Measurements from ENCODE around the gene KISS1R.

KISS1R gene

DNA sequence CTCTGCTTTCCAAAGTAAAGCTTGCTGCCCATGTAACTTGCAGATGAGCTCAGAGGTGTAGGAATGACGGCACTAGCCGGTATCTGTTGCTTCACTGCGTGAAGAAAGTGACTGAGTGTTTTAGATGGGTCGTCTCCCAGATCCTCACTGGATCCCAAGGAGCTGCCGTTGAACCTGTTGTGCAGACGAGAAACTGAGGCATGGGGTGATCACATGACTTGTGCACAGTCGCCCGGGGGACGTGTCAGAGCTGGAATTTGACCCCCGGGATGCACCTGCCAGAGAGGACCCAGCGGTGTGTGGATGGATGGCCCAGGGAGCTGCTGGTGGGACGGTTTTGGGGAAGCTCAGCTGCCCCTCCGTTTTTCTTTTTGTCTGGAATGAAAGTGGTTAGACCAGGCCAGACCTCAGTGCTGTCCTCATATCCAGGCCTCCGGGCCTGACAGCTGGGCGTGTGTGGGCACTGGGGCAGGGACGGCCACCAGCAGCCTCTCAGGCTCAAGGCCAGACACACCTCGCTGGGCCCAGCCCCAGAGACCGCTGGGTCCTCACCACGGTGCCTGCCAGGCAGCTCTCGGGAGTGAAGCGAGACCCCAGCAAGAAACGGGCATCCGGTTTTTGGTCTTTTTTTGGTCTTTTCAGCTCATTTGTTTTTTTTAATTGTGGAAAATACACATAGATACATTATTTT is 21.2 kb downstream of the KISS1R start:
- no peak for DNase-seq (ENCODE audit: low read depth)

- no peak for DNase-seq (ENCODE audit: low read depth)
These were observed 22.3 kb downstream of the KISS1R start for GRCh38 chr19:939439-939838.

DNA sequence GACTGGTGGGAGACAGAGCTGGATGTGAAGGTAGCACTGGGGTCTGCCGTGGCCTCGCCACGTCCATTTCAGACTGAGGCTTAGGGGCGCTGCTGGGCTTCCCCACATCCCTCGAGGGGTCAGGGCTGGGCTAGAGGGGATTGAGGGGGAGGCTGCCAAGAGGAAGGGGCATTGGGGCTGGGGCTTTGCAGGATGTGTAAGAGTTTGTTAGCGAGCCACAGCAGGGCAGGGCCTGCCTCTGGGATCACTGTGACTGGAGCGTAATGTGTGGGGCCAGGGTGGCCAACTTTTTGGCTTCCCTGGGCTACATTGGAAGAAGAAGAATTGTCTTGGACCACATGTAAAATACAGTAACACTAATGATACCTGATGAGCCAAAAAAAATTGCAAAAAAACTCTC is 22.8 kb downstream of the KISS1R start:
- no peak for DNase-seq (ENCODE audit: low read depth)

DNA sequence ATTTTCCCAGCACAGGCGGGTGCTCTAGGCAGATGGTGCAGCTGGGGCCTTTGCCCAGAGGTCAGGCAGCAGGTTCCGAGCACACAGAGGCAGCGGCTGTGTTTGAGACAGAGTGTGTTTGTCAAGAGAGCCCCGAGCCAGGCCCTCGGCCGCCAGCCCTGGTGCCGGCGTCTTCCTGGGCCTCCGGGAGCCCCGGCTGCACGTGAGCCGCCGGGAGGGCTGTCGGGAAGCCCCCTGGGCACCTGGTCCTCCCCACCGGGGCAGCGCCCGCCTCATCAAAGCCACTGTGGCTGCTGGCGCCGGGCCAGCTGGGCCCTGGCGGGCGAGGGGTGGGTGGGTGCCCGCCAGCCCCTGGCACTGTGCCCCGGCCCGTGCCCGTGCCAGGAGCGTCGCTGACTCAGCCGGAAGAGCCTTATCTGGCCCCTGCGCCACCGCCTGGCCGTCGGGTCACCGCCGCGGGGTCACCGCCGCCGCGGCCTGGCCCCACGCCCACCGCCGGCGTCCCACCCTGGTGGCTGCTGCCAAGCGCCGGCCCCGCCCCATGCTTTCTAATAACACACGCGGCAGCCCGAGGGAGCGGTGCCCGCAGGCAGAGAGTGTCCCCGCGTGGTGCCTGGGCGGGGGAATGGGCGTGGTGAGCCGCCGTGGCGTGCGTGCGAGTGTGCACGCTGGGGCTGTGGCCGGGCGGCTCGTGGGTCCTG is 23.6 kb downstream of the KISS1R start:
- DNase-seq (ENCODE audit: low read depth) = peak; percentile 48

DNA sequence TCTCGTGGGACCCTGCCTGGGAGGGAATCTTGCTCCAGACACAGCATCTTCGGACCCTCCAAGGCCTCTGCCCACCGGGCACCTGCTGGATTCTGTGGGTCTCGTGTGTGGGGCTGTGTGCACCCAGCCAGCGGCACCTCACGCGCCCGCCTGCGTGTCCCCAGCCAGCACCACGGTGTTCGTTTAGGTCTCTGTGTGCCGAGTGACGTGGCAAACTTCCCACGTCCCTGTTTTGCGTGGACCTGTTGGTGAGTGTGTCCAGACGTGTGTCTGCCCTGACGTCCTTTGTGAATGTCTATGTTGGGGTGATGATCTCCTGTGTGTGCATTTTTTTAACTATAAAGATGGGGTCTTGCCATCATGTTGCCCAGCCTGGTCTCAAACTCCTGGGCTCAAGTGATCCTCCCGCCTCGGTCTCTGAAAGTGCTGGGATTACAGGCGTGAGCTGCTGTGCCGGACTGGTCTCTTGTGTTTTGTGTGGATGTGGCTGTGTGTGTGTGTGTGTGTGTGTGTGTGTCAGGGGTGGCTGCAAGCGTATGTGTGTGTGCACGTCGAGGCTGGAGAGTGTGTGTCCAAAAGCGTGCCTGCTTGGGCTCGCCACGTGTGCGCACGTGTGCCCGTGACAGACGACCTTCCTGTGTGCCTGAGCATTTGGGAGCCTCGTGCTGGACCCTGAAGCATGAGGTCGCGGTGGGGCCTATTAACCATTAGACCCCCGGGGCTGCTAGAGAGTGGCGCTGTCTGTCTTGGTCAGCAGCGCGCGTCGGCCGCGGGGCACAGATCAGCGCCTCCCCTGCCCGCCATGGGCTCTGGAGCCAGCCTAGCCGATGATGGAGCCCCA is 24.4 kb downstream of the KISS1R start:
- DNase-seq (ENCODE audit: low read depth) = no peak

DNA sequence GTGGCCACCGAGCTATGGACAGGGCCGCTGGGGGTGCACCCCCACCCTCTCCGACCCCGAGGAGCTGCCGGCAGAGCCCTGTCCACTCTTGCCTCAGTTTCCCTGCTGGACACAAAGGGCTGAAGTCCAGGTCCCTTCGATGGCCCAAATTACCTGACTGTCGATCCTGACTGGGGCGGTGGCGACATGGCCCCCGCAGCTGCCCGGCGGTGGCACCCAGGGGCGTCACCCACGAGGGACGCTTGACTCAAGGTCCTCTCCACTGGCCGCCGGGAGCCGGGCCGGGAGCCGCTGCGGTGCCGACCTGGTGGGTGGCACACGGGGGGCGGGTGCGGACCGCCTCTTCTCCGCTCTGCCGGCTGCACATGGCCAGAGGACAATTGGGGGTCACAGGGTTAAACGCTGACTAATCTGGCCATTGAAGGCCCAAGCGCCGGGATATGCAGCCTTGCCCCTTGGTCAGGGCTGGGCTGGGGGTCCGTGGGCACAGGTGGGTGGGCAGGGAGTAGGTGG is 25.1 kb downstream of the KISS1R start:
- DNase-seq (ENCODE audit: low read depth) = no peak

DNA sequence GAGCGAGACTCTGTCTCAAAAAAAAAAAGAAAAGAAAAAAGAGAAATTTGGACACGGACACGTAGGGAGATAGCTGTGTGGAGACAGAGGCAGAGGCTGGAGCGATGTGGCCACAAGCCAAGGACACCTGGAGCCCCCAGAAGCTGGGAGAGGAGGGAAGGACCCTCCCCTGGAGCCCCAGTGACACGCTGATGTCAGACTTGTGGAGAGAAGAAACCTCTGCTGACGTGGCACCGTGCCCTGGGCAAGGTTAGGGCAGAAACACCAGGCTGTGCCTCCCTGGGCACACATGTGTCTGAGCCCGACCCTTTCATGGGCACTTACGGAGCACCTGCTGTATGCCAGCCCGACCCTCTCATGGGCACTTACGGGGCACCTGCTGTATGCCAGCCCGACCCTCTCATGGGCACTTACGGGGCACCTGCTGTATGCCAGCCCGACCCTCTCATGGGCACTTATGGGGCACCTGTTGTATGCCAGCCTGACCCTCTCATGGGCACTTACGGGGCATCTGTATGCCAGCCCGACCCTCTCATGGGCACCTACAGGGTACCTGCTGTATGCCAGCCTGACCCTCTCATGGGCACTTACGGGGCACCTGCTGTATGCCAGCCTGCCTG is 26.5 kb downstream of the KISS1R start:
- DNase-seq (ENCODE audit: low read depth) = no peak

DNA sequence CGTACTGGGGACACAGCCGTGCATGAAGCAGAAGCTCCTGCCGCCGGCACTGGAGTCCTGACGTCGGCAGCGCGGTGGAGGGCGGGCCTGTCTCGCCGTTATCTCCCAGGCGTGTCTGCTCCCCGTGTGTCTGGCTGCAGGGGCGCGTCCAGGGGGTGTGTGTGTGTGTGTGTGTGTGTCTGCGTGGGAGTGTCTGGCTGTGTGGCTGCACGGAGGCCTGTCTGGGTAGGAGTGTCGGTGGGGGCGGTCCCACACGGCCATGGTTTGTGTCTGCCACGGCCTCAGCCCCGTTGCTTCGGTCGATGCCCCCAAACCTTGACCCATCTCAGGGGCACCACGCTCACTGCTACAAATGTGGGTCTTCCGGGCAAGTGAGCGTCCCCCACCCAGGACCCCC is 27.0 kb downstream of the KISS1R start:
- no peak for DNase-seq (ENCODE audit: low read depth)

DNA sequence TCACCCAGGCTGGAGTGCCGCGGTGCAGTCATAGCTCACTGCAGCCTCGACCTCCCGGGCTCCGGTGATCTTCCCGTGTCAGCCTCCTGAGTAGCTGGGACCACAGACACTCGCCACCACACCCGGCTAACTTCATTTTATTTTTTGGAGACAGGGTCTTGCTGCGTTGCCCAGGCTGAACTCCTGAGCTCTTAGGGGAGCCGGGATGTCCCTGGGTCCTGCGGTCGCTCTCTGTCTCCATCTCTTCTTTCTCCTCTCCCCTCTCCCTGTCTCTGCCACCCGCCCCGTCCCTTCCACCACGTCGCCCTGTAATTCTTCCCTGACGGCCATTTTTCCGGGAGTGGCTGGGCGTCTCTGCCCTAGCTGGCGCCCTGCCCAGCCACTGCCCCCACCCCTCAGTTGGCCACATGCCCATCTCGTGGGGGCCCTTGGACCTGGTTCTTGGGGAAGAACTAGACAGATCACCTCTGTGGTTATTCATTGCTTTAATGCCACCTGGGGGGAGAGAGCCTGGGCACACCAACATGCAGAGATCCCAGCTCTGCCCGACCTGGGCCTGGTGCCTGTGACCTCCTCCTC is 27.6 kb downstream of the KISS1R start:
- DNase-seq (ENCODE audit: low read depth) = no peak

- no peak for DNase-seq (ENCODE audit: low read depth)
These were observed 28.5 kb downstream of the KISS1R start for GRCh38 chr19:945401-946252.

DNA sequence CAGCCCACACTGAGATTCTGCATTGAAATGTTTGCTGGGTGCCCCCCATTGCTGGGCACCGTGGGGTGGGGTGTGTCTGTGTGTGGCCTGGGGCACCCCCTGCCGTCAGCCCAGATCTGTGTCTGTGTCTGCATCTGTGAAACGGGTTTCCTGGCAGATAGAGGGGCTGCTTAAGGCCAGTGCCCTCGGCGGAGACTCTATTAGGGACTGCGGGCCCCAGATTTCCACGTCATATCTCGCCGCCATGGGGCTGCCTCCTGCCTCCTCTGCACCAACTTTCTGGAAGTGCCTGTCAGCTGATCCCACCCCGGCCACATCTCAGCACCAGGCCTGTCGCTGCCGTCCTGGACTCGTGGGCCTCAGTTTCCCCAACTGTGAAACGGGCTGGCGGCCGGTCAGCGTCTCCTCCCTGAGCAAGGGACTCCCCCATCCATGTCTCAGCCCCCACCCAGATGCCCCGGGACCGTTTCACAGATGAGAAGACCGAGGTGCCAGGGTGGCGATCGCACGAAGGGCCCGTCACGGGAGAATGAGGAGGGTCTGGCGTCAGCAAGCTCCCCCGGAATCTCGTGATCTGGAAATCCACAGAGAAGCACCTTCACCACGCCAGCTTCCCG is 30.1 kb downstream of the KISS1R start:
- no peak for DNase-seq (ENCODE audit: low read depth)

- no peak for DNase-seq (ENCODE audit: low read depth)
These were observed 30.8 kb downstream of the KISS1R start for GRCh38 chr19:947707-948539.

DNA sequence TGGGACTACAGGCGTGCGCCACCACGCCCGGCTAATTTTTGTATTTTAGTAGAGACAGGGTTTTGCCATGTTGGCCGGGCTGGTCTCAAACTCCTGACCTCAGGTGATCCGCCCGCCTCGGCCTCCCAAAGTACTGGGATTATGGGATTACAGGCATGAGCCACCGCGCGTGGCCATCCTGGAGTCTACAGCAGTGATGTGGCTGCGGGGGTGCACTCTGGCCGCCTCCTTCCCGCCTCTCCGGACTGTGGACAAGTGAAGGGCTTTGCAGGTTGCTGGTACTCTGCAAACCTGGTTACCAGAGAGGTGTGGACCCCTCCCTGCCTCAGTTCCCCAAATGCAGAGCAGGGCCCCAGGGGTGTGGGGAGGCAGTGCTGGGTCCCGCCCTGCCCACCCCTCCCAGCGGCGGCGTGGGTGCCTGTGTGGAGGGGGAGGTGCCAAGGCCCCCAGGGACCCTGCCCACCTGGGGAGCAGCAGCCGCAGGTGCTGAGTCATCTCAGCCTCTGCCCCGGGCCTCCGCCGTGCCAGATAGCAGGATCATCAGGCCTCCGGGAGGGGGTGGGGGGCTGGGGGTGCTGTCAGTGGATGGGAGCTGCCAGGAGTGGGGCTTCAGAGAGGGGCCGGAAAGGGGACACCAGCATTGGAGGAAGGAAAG is 31.8 kb downstream of the KISS1R start:
- DNase-seq (ENCODE audit: low read depth) = no peak

DNA sequence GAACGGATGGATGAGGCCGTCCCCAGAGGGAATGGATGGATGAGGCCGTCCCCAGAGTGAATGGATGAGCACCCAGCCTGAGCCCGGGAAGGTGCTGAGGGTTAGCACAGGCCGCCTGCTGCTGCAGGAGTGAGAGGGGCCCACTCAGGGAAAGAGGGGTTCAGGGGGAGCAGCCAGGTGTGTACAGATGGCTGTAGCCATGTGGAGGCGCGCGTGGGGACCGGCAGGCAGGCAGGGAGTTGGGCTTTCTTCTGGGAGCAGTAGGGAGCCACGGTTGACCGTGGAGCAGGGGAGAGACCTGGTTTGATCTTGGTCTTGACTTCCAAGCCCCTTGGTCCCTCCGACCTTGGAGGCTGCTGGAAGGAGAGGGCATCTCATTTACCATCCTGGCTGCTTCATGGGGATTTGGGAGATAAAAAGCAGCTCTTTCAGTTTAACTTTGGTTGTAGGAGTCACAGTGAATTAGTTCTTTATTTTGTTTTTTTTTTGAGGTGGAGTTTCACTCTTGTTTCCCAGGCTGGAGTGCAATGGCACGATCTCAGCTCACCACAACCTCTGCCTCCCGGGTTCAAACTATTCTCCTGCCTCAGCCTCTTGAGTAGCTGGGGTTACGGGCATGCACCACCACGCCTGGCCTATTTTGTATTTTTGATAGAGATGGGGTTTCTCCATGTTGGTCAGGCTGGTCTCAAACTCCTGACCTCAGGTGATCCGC is 33.4 kb downstream of the KISS1R start:
- DNase-seq (ENCODE audit: low read depth) = no peak

DNA sequence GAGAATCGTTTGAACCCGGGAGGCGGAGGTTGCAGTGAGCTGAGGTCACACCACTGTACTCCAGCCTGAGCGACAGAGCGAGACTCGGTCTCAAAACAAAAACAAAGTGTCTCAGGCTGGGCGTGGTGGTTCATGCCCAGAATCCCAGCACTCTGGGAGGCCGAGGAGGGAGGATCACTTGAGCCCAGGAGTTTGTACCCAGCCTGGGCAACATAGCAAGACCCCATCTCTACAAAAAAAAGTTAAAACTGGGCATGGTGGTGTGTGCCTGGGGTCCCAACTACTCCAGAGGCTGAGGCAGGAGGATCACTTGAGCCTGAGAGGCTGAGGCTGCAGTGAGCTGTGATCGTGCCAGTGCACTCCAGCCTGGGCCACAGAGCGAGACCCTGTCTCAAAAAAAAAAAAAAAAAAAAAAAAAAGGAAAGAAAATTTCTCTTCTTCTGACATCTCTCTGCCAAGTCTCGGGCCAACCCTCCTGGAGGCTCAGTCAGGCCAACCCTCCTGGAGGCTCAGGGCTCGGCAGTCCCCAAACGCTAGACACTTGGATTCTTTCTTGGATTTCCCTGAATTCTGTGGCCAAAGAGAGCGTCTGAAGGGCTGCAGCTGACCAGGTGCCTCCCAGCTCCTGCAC is 35.0 kb downstream of the KISS1R start:
- DNase-seq (ENCODE audit: low read depth) = no peak

DNA sequence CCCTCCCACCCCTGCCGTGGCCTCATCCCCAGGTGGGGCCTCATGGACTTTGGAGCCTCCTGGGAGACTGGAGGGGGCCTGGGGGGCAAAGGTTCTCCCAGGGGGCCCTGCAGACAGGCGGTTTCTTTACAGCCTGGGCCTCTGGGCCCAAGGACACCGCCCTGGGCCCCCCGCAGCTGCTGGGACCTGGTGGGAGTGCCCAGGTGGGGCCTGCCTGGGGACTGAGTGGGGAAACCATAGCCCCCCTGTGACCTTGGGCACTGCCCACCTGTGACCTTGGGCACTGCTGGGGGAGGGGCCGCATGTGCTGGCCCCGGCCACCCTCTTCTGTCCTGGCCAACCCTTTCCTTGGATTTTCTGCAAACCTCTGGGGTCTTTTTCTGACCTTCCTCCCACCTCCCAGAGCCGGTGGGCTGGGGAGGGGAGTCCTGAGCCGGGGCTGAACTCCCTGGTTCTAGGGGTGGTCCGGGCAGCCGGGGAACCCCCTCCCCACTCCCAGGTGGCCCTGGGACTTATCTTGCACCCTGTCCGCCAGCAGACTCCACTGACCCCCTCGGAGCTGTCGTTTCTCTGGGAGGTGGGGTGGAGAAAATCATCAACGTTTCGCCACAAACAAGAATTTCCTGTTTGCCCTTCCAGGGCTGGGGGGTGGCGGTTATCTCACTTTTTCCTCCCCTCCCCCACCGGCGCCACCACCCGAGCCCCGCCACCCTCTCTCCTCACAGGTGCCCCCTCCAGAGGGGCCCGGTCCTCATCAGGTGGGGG is 35.7 kb downstream of the KISS1R start:
- no peak for DNase-seq (ENCODE audit: low read depth)
